Hematopoietic multipotent progenitor cell (in vitro differentiated cells): Measurements from ENCODE around the gene RSPO3. TPM values are rescaled to one million over a fixed set of nuclear protein-coding genes. Genes with fewer than 3 reads are reported as not detected.
"Not testable (repeated sequence)": the region's sequence is repeated elsewhere in the genome, so short reads cannot be mapped to it uniquely, and the experiment has no call there.

Experiments used
- DNase-seq, 3 donors: peaks; one replicate each; pipeline ENCODE4 v3.0.0-alpha.2; 2011 to 2015; ENCODE audit warnings: low read depth in 2 of 3, low spot score in 2 of 3
- total RNA-seq: library from RNA; depleted of rRNA; stranded (reverse); fragments of >200 nt; gene quantifications from one replicate; pipeline ENCODE4 v1.2.3, GENCODE V29; 2012

RSPO3 gene
- total RNA-seq: not detected

- DNase-seq: peak in 1 of 3 donors; percentile 46
Observed at GRCh38 chr6:127118298-127119101, at the start of gene RSPO3. Gene RSPO3 (plus strand): TSS chr6:127118671. CDS start chr6:127119193, 522 bp downstream.

GRCh38 chr6:127069659-127070279, 48.7 kb upstream of the RSPO3 start:
- peak in 1 of 3 donors; percentile 16 for DNase-seq

GRCh38 chr6:127073222-127073621, 45.2 kb upstream of the RSPO3 start:
- DNase-seq: no peak

- DNase-seq: no peak
Observed at GRCh38 chr6:127076466-127076865, 42.0 kb upstream of the RSPO3 start.

- no peak for DNase-seq
Observed at GRCh38 chr6:127077886-127078285, 40.6 kb upstream of the RSPO3 start.

- no peak for DNase-seq
Observed at GRCh38 chr6:127078669-127079068, 39.8 kb upstream of the RSPO3 start.

- DNase-seq: no peak
Observed at GRCh38 chr6:127079681-127080080, 38.8 kb upstream of the RSPO3 start.

GRCh38 chr6:127080081-127080480, 38.4 kb upstream of the RSPO3 start:
- no peak for DNase-seq

GRCh38 chr6:127083231-127083962, 35.1 kb upstream of the RSPO3 start:
- no peak for DNase-seq

- no peak for DNase-seq
Observed at GRCh38 chr6:127083963-127084310, 34.5 kb upstream of the RSPO3 start.

GRCh38 chr6:127085181-127085580, 33.3 kb upstream of the RSPO3 start:
- no peak for DNase-seq

GRCh38 chr6:127090051-127090450, 28.4 kb upstream of the RSPO3 start:
- DNase-seq: no peak

- no peak for DNase-seq
Observed at GRCh38 chr6:127092466-127092865, 26.0 kb upstream of the RSPO3 start.

GRCh38 chr6:127094791-127095190, 23.7 kb upstream of the RSPO3 start:
- DNase-seq: no peak

GRCh38 chr6:127096167-127096566, 22.3 kb upstream of the RSPO3 start:
- DNase-seq: no peak

- DNase-seq: not testable (repeated sequence)
Observed at GRCh38 chr6:127097442-127097841, 21.0 kb upstream of the RSPO3 start.

- peak in 1 of 3 donors; percentile 58 for DNase-seq
Observed at GRCh38 chr6:127100510-127101140, 17.8 kb upstream of the RSPO3 start.

- DNase-seq: no peak
Observed at GRCh38 chr6:127102299-127102698, 16.2 kb upstream of the RSPO3 start.

GRCh38 chr6:127102859-127103258, 15.6 kb upstream of the RSPO3 start:
- DNase-seq: no peak

- no peak for DNase-seq
Observed at GRCh38 chr6:127103482-127103881, 15.0 kb upstream of the RSPO3 start.

GRCh38 chr6:127107916-127108315, 10.6 kb upstream of the RSPO3 start:
- DNase-seq: no peak
